ENCODE measurements around the gene RMC1. TPM values are rescaled to one million over a fixed set of nuclear protein-coding genes. Genes with fewer than 3 reads are reported as not detected.

The RMC1 gene
- total RNA-seq, 1 donor from 2014 or later, result 28.3 TPM

- Histone ChIP-seq H3K36me3 (ENCODE audit: insufficient read depth, low read length) (no peaks in the 10 kb centered on the region), H3K27ac (ENCODE audit: low read depth, low read length) (peak overlapping the region; percentile 24), H3K9ac (ENCODE audit: low read length) (no peak overlapping the region), H3K4me3 (ENCODE audit: insufficient read depth, low read depth, low read length) (no peak overlapping the region), H3K79me2 (ENCODE audit: insufficient read depth, low read length) (peaks cover 55% of the 10 kb centered on the region), H3K9me3 (ENCODE audit: insufficient read depth, low read depth, low read length) (no peaks in the 10 kb centered on the region), H3K4me1 (ENCODE audit: insufficient read depth, low read length) (peaks cover 22% of the 10 kb centered on the region), H3K27me3 (ENCODE audit: insufficient read depth, low read length) (no peaks in the 10 kb centered on the region), H2AFZ (ENCODE audit: low read depth, low read length) (no peak overlapping the region), H4K20me1 (ENCODE audit: insufficient read depth, low read length) (peaks cover 66% of the 10 kb centered on the region), H3K4me2 (ENCODE audit: low read length) (peak overlapping the region; percentile 58)
- peaks cover 45% of the 10 kb centered on the region for H3K4me1 Mint-ChIP-seq (ENCODE audit: low read depth, unreplicated experiment)
- peak; percentile 91 for DNase-seq (ENCODE audit: low read depth)
- no peak for FAIRE-seq
- H3K4me3 Mint-ChIP-seq (ENCODE audit: unreplicated experiment), result no peak overlapping the region
- no peaks in the 10 kb centered on the region for H3K27me3 Mint-ChIP-seq (ENCODE audit: low read depth, unreplicated experiment)
- H3K9me3 Mint-ChIP-seq (ENCODE audit: unreplicated experiment), result no peaks in the 10 kb centered on the region
- peaks cover 10% of the 10 kb centered on the region for H3K36me3 Mint-ChIP-seq (ENCODE audit: low read depth, unreplicated experiment)
- TF ChIP-seq EZH2 (IDR thresholded peaks at IDR 0.05; ENCODE audit: insufficient read depth, low read length) (no peak), CTCF (IDR thresholded peaks at IDR 0.05; ENCODE audit: insufficient read depth, low read depth, low read length) (no peak)
- H3K27ac Mint-ChIP-seq (ENCODE audit: unreplicated experiment), result peak overlapping the region; percentile 70
Measured at GRCh38 chr18:23580677-23581367, 77.5 kb downstream of the RMC1 start.

Other genes with a start within 250 kb of the RMC1 start
- 93.2 and 96.0 TPM in 2 replicates for gene RIOK3, start 50.2 kb upstream of the RMC1 start, total RNA-seq
- gene NPC1, start 83.0 kb downstream of the RMC1 start, total RNA-seq, result 36.7 and 42.4 TPM in 2 replicates
- 0.70 and 0.75 TPM in 2 replicates for gene ANKRD29, start 159.4 kb downstream of the RMC1 start, total RNA-seq
- 0.50 and 0.86 TPM in 2 replicates for gene LAMA3, start 185.9 kb downstream of the RMC1 start, total RNA-seq

Measured in astrocyte (in vitro differentiated cells and primary cell).